ENCODE results near the gene THADA. TPM values are rescaled to one million over a fixed set of nuclear protein-coding genes. Genes with fewer than 3 reads are reported as not detected.

THADA gene
- total RNA-seq, 1 experiment from 2014 or later = 29.4 TPM

GRCh38 chr2:43265421-43265820 is 330.4 kb downstream of the THADA start:
- H3K9me2 ChIP-seq (replicated peaks; ENCODE audit: insufficient read depth, low read length) = no peaks in the 10 kb centered on the region

GRCh38 chr2:43265001-43265400 is 330.8 kb downstream of the THADA start:
- DNase-seq = no peak
- H3K4me1 ChIP-seq (ENCODE audit: low read length) = no peaks in the 10 kb centered on the region
- H3K27me3 ChIP-seq (ENCODE audit: low read length) = no peaks in the 10 kb centered on the region
- H3K9ac ChIP-seq (ENCODE audit: low read length) = no peak overlapping the region
- no peaks in the 10 kb centered on the region for H3K36me3 ChIP-seq (ENCODE audit: insufficient read depth, low read length)
- no peaks in the 10 kb centered on the region for H3K79me2 ChIP-seq (ENCODE audit: low read length)
- no peak overlapping the region for H3K27ac ChIP-seq (ENCODE audit: low read length)
- no peak overlapping the region for H2AFZ ChIP-seq (ENCODE audit: low read length)
- no peak overlapping the region for H3K4me2 ChIP-seq (ENCODE audit: low read depth, low read length, poor library complexity, severe bottlenecking)
- no peaks in the 10 kb centered on the region for H3K9me2 ChIP-seq (replicated peaks; ENCODE audit: insufficient read depth, low read length)
- H4K20me1 ChIP-seq (ENCODE audit: insufficient read depth, low read depth, low read length) = no peaks in the 10 kb centered on the region
- no peak overlapping the region for H3K4me3 ChIP-seq (ENCODE audit: low read length)
- H3K9me3 ChIP-seq (ENCODE audit: low read length) = no peaks in the 10 kb centered on the region

More at GRCh38 chr2:43265421-43265820, 330.4 kb downstream of the THADA start:
- DNase-seq = no peak
- H3K9me3 ChIP-seq (ENCODE audit: low read length) = no peaks in the 10 kb centered on the region
- no peak overlapping the region for H3K27ac ChIP-seq (ENCODE audit: low read length)
- no peaks in the 10 kb centered on the region for H4K20me1 ChIP-seq (ENCODE audit: insufficient read depth, low read depth, low read length)
- H3K36me3 ChIP-seq (ENCODE audit: insufficient read depth, low read length) = no peaks in the 10 kb centered on the region
- H3K4me3 ChIP-seq (ENCODE audit: low read length) = no peak overlapping the region
- H2AFZ ChIP-seq (ENCODE audit: low read length) = no peak overlapping the region
- H3K27me3 ChIP-seq (ENCODE audit: low read length) = no peaks in the 10 kb centered on the region
- H3K79me2 ChIP-seq (ENCODE audit: low read length) = no peaks in the 10 kb centered on the region
- no peak overlapping the region for H3K4me2 ChIP-seq (ENCODE audit: low read depth, low read length, poor library complexity, severe bottlenecking)
- no peaks in the 10 kb centered on the region for H3K4me1 ChIP-seq (ENCODE audit: low read length)
- H3K9ac ChIP-seq (ENCODE audit: low read length) = no peak overlapping the region

GRCh38 chr2:43262951-43263350 is 332.9 kb downstream of the THADA start:
- Histone ChIP-seq H3K4me3 (ENCODE audit: low read length) (no peak overlapping the region), H3K27ac (ENCODE audit: low read length) (no peak overlapping the region)

GRCh38 chr2:43262239-43262638 is 333.6 kb downstream of the THADA start:
- Histone ChIP-seq H3K4me3 (ENCODE audit: low read length) (no peak overlapping the region), H3K4me2 (ENCODE audit: low read depth, low read length, poor library complexity, severe bottlenecking) (no peak overlapping the region), H3K9ac (ENCODE audit: low read length) (no peak overlapping the region), H3K4me1 (ENCODE audit: low read length) (no peaks in the 10 kb centered on the region), H3K9me3 (ENCODE audit: low read length) (no peaks in the 10 kb centered on the region), H3K27me3 (ENCODE audit: low read length) (no peaks in the 10 kb centered on the region), H3K27ac (ENCODE audit: low read length) (no peak overlapping the region), H2AFZ (ENCODE audit: low read length) (no peak overlapping the region), H3K36me3 (ENCODE audit: insufficient read depth, low read length) (no peaks in the 10 kb centered on the region), H4K20me1 (ENCODE audit: insufficient read depth, low read depth, low read length) (no peaks in the 10 kb centered on the region), H3K9me2 (replicated peaks; ENCODE audit: insufficient read depth, low read length) (no peaks in the 10 kb centered on the region), H3K79me2 (ENCODE audit: low read length) (no peaks in the 10 kb centered on the region)
- DNase-seq = no peak

More at GRCh38 chr2:43262951-43263350, 332.9 kb downstream of the THADA start:
- Histone ChIP-seq H3K4me2 (ENCODE audit: low read depth, low read length, poor library complexity, severe bottlenecking) (no peak overlapping the region), H4K20me1 (ENCODE audit: insufficient read depth, low read depth, low read length) (no peaks in the 10 kb centered on the region), H3K4me1 (ENCODE audit: low read length) (no peaks in the 10 kb centered on the region), H3K27me3 (ENCODE audit: low read length) (no peaks in the 10 kb centered on the region), H3K9ac (ENCODE audit: low read length) (no peak overlapping the region), H2AFZ (ENCODE audit: low read length) (no peak overlapping the region), H3K36me3 (ENCODE audit: insufficient read depth, low read length) (no peaks in the 10 kb centered on the region), H3K9me2 (replicated peaks; ENCODE audit: insufficient read depth, low read length) (no peaks in the 10 kb centered on the region), H3K79me2 (ENCODE audit: low read length) (no peaks in the 10 kb centered on the region), H3K9me3 (ENCODE audit: low read length) (no peaks in the 10 kb centered on the region)
- DNase-seq = no peak

- no peaks in the 10 kb centered on the region for H3K79me2 ChIP-seq (ENCODE audit: low read length)
- H3K27me3 ChIP-seq (ENCODE audit: low read length) = no peaks in the 10 kb centered on the region
- H4K20me1 ChIP-seq (ENCODE audit: insufficient read depth, low read depth, low read length) = no peaks in the 10 kb centered on the region
- no peak overlapping the region for H2AFZ ChIP-seq (ENCODE audit: low read length)
- H3K4me2 ChIP-seq (ENCODE audit: low read depth, low read length, poor library complexity, severe bottlenecking) = no peak overlapping the region
- no peaks in the 10 kb centered on the region for H3K36me3 ChIP-seq (ENCODE audit: insufficient read depth, low read length)
- H3K9me3 ChIP-seq (ENCODE audit: low read length) = no peaks in the 10 kb centered on the region
- no peak overlapping the region for H3K9ac ChIP-seq (ENCODE audit: low read length)
- no peaks in the 10 kb centered on the region for H3K4me1 ChIP-seq (ENCODE audit: low read length)
- DNase-seq = no peak
- no peak overlapping the region for H3K4me3 ChIP-seq (ENCODE audit: low read length)
- no peak overlapping the region for H3K27ac ChIP-seq (ENCODE audit: low read length)
- no peaks in the 10 kb centered on the region for H3K9me2 ChIP-seq (replicated peaks; ENCODE audit: insufficient read depth, low read length)
Measured at GRCh38 chr2:43259512-43259911, 336.3 kb downstream of the THADA start.

GRCh38 chr2:43258547-43259156 is 337.2 kb downstream of the THADA start:
- no peak for DNase-seq
- H3K36me3 ChIP-seq (ENCODE audit: insufficient read depth, low read length) = no peaks in the 10 kb centered on the region
- no peaks in the 10 kb centered on the region for H3K9me3 ChIP-seq (ENCODE audit: low read length)
- H3K4me3 ChIP-seq (ENCODE audit: low read length) = no peak overlapping the region
- no peak overlapping the region for H3K9ac ChIP-seq (ENCODE audit: low read length)
- H3K4me2 ChIP-seq (ENCODE audit: low read depth, low read length, poor library complexity, severe bottlenecking) = no peak overlapping the region
- H3K9me2 ChIP-seq (replicated peaks; ENCODE audit: insufficient read depth, low read length) = no peaks in the 10 kb centered on the region
- no peak overlapping the region for H3K27ac ChIP-seq (ENCODE audit: low read length)
- no peaks in the 10 kb centered on the region for H3K4me1 ChIP-seq (ENCODE audit: low read length)
- H3K79me2 ChIP-seq (ENCODE audit: low read length) = no peaks in the 10 kb centered on the region
- no peaks in the 10 kb centered on the region for H3K27me3 ChIP-seq (ENCODE audit: low read length)
- no peaks in the 10 kb centered on the region for H4K20me1 ChIP-seq (ENCODE audit: insufficient read depth, low read depth, low read length)
- H2AFZ ChIP-seq (ENCODE audit: low read length) = no peak overlapping the region

GRCh38 chr2:43255296-43255910 is 340.4 kb downstream of the THADA start:
- H3K27ac ChIP-seq (ENCODE audit: low read length) = no peak overlapping the region
- no peak overlapping the region for H2AFZ ChIP-seq (ENCODE audit: low read length)
- DNase-seq = no peak
- no peaks in the 10 kb centered on the region for H3K9me2 ChIP-seq (replicated peaks; ENCODE audit: insufficient read depth, low read length)
- no peak overlapping the region for H3K9ac ChIP-seq (ENCODE audit: low read length)
- no peaks in the 10 kb centered on the region for H3K36me3 ChIP-seq (ENCODE audit: insufficient read depth, low read length)
- no peaks in the 10 kb centered on the region for H3K9me3 ChIP-seq (ENCODE audit: low read length)
- no peaks in the 10 kb centered on the region for H3K27me3 ChIP-seq (ENCODE audit: low read length)
- H3K79me2 ChIP-seq (ENCODE audit: low read length) = no peaks in the 10 kb centered on the region
- H3K4me1 ChIP-seq (ENCODE audit: low read length) = no peaks in the 10 kb centered on the region
- no peak overlapping the region for H3K4me2 ChIP-seq (ENCODE audit: low read depth, low read length, poor library complexity, severe bottlenecking)
- no peak overlapping the region for H3K4me3 ChIP-seq (ENCODE audit: low read length)
- no peaks in the 10 kb centered on the region for H4K20me1 ChIP-seq (ENCODE audit: insufficient read depth, low read depth, low read length)

- DNase-seq = no peak
- no peak overlapping the region for H3K27ac ChIP-seq (ENCODE audit: low read length)
- H3K36me3 ChIP-seq (ENCODE audit: insufficient read depth, low read length) = no peaks in the 10 kb centered on the region
- no peaks in the 10 kb centered on the region for H3K9me2 ChIP-seq (replicated peaks; ENCODE audit: insufficient read depth, low read length)
- H4K20me1 ChIP-seq (ENCODE audit: insufficient read depth, low read depth, low read length) = no peaks in the 10 kb centered on the region
- H3K27me3 ChIP-seq (ENCODE audit: low read length) = no peaks in the 10 kb centered on the region
- no peak overlapping the region for H2AFZ ChIP-seq (ENCODE audit: low read length)
- H3K9me3 ChIP-seq (ENCODE audit: low read length) = no peaks in the 10 kb centered on the region
- H3K4me2 ChIP-seq (ENCODE audit: low read depth, low read length, poor library complexity, severe bottlenecking) = no peak overlapping the region
- H3K4me1 ChIP-seq (ENCODE audit: low read length) = no peaks in the 10 kb centered on the region
- H3K9ac ChIP-seq (ENCODE audit: low read length) = no peak overlapping the region
- no peaks in the 10 kb centered on the region for H3K79me2 ChIP-seq (ENCODE audit: low read length)
- H3K4me3 ChIP-seq (ENCODE audit: low read length) = no peak overlapping the region
Measured at GRCh38 chr2:43254331-43254730, 341.5 kb downstream of the THADA start.

Measured in Karpas-422 (cell line).